Measurements from ENCODE around the gene APBB1IP. TPM values are rescaled to one million over a fixed set of nuclear protein-coding genes. Genes with fewer than 3 reads are reported as not detected.

Gene APBB1IP
- total and polyA plus RNA-seq, 2 donors (not counting 3 experiments of a cell fraction or from before 2014, with no cell fraction given) = not detected

DNA sequence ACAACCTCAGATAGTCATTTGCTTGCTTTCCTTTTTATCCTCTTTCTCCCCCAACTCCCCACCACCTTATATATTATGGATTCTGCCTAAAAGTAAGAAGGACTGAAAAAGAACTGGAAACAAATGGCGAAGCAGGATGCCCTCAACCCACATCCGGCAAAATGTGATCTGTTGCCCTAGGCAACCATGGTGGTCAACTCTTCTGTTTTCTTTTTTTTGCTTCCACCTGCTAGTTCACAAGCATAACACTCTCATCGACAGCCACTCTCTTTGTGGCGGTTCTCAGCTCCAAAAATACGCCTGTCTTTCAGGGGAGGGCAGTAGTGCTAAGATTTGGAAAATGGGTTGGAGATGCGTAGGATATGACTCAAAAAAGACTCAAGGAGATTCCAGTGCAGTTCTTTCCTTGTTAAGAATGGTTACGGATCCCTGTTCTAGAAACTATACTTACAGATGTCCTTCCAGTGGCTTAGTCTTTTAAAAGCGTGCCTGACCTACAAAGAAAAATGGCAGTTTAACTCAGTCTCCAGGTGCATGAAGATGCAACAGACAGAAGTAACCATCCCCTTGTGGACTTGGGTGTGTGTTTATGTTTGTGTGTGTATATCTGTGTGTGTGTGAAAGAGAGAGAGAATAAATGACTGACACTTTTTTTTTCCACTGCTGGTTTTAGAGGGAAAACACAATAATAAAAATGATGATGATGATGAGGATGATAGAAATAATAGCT is 10.7 kb downstream of the APBB1IP start:
- intact Hi-C loops (cut with micrococcal nuclease) = no loop called here
- no peaks in the 10 kb centered on the region for H3K27me3 ChIP-seq (ENCODE audit: control insufficient read depth in 2 of 2, insufficient read depth in 2 of 2, low read length in 2 of 2)
- no peaks in the 10 kb centered on the region for H3K36me3 ChIP-seq (ENCODE audit: control insufficient read depth in 2 of 2, extremely low read depth in 1 of 2, insufficient read depth in 2 of 2, low read length in 2 of 2)
- no peaks in the 10 kb centered on the region for H3K79me2 ChIP-seq (ENCODE audit: control insufficient read depth, insufficient read depth, low read length)
- no peak overlapping the region for H3K9ac ChIP-seq (replicated peaks; ENCODE audit: extremely low read depth, insufficient read depth, low read length)
- H3K4me1 ChIP-seq (ENCODE audit: control insufficient read depth, extremely low read depth, insufficient read depth, low read length) = no peaks in the 10 kb centered on the region
- FAIRE-seq = no peak
- H3K4me3 ChIP-seq (replicated peaks in 1 of 3; ENCODE audit: insufficient read depth in 1 of 3, low read depth in 1 of 3, low read length in 3 of 3) = no peak overlapping the region
- dilution Hi-C loops (cut with MboI; ENCODE audit: extremely low pct_ligation_motif_present, low sequenced_read_pairs) = no loop called here
- H2AFZ ChIP-seq (ENCODE audit: low read depth, low read length) = no peak overlapping the region
- peaks cover 7% of the 10 kb centered on the region for H3K9me3 ChIP-seq (replicated peaks; ENCODE audit: control insufficient read depth, insufficient read depth, low read length)
- DNase-seq (ENCODE audit: low read depth, low spot score) = no peak
- no peak overlapping the region for H3K4me2 ChIP-seq (ENCODE audit: insufficient read depth, low read length)
- H4K20me1 ChIP-seq (replicated peaks; ENCODE audit: control insufficient read depth, extremely low read depth, insufficient read depth, low read length) = no peaks in the 10 kb centered on the region
- no peak overlapping the region for H3K27ac ChIP-seq (ENCODE audit: insufficient read depth, low read depth, low read length)
- H3K9me1 ChIP-seq (replicated peaks; ENCODE audit: control insufficient read depth, extremely low read depth, insufficient read depth, low read length) = no peaks in the 10 kb centered on the region
- ChIA-PET CTCF (no interaction called here), POLR2A (no interaction called here)
- no TSS peak for BruUV-seq (replicated peaks)
- no peak for TF ChIP-seq JUN (IDR thresholded peaks at IDR 0.05; ENCODE audit: borderline replicate concordance, insufficient read depth, insufficient read length, low read depth)
- no peak for TF ChIP-seq POLR2AphosphoS5 (IDR thresholded peaks at IDR 0.05; ENCODE audit: insufficient read depth, low read depth, low read length)
- no peak for TF ChIP-seq GATA2 (IDR thresholded peaks at IDR 0.05; ENCODE audit: insufficient read depth, insufficient read length, low read depth, low read length)
- no peak for TF ChIP-seq EZH2 (IDR thresholded peaks at IDR 0.05; ENCODE audit: borderline replicate concordance, low read depth, low read length, severe bottlenecking)
- TF ChIP-seq, protein P1, sequence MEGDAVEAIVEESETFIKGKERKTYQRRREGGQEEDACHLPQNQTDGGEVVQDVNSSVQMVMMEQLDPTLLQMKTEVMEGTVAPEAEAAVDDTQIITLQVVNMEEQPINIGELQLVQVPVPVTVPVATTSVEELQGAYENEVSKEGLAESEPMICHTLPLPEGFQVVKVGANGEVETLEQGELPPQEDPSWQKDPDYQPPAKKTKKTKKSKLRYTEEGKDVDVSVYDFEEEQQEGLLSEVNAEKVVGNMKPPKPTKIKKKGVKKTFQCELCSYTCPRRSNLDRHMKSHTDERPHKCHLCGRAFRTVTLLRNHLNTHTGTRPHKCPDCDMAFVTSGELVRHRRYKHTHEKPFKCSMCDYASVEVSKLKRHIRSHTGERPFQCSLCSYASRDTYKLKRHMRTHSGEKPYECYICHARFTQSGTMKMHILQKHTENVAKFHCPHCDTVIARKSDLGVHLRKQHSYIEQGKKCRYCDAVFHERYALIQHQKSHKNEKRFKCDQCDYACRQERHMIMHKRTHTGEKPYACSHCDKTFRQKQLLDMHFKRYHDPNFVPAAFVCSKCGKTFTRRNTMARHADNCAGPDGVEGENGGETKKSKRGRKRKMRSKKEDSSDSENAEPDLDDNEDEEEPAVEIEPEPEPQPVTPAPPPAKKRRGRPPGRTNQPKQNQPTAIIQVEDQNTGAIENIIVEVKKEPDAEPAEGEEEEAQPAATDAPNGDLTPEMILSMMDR (IDR thresholded peaks at IDR 0.05; ENCODE audit: extremely low read depth in 1 of 2, insufficient read depth in 1 of 2, low read depth in 1 of 2, low read length in 2 of 2) = no peak
- TF ChIP-seq POLR2A (IDR thresholded peaks at IDR 0.05; ENCODE audit: low read depth, low read length) = no peak
- no peak for TF ChIP-seq FOS (IDR thresholded peaks at IDR 0.05; ENCODE audit: borderline replicate concordance, insufficient read depth, low read length)
- no peak for TF ChIP-seq MYC (IDR thresholded peaks at IDR 0.05; ENCODE audit: low read depth, low read length)
